GM12801 (cell line): ENCODE results near the gene DISP3.

Experiments
- CTCF ChIP-seq: IDR thresholded peaks from one replicate; pipeline ENCODE4 v1.5.1; 2011; ENCODE audit warnings: control low read depth; ENCODE audit not compliant: insufficient read length; ENCODE audit errors: extremely low read depth

The DISP3 gene

DNA sequence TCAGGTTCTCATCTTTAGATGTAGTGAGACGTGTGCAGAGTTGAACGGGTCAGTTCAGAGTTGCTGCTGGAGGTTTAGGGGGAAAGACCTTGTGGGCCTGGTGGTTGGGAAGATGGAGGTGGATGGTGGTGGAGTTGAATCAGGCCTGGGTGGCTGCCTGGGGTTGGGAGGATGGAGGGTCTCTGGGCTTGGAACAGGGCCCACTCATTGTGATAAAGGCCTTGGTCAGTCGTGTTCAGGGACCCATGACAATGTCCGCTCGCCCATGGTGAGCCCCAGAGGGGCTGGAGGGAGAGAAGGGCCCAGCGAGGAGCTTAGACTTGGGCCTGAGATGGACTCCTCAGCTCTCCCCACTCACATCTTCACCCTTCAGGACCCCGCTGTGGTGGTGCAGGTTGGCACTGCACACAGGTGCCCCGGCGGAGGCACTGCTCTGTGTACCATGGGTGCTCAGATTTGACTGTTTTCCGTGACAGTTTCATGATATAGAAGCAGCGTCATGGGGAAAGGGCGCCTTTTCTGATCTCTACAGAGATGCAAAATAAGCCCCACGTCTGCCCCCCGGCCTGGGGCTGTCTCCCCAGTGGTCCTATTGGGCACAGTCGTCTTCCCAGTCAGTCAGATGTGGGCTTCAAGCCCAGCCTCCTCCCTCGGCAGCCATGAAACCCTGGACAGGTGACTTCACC lies 39.2 kb downstream of the DISP3 start:
- TF ChIP-seq CTCF = no peak

- no peak for TF ChIP-seq CTCF
Measured at GRCh38 chr1:11518791-11519628, 40.1 kb downstream of the DISP3 start.

DNA sequence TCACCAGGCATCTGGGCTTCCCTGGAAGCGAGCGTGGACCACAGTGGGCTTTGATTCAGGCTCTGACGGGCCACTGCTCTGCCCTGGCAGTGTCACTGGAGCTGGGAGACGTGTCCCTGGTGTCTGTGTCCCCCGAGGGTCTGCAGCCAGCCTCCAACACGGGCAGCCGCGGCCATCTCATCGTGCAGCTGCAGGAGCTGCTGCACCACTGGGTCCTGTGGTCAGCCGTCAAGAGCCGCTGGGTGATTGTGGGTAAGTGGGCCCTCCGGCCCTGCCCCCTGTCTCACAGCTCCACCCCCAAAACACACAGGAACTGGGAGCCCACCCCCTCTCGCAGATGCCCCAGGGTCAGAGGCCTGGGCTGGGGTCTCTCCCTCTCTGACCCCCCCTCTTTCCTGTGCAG lies 40.7 kb downstream of the DISP3 start:
- TF ChIP-seq CTCF = no peak

GRCh38 chr1:11520531-11521233 lies 41.7 kb downstream of the DISP3 start:
- TF ChIP-seq CTCF = no peak

DNA sequence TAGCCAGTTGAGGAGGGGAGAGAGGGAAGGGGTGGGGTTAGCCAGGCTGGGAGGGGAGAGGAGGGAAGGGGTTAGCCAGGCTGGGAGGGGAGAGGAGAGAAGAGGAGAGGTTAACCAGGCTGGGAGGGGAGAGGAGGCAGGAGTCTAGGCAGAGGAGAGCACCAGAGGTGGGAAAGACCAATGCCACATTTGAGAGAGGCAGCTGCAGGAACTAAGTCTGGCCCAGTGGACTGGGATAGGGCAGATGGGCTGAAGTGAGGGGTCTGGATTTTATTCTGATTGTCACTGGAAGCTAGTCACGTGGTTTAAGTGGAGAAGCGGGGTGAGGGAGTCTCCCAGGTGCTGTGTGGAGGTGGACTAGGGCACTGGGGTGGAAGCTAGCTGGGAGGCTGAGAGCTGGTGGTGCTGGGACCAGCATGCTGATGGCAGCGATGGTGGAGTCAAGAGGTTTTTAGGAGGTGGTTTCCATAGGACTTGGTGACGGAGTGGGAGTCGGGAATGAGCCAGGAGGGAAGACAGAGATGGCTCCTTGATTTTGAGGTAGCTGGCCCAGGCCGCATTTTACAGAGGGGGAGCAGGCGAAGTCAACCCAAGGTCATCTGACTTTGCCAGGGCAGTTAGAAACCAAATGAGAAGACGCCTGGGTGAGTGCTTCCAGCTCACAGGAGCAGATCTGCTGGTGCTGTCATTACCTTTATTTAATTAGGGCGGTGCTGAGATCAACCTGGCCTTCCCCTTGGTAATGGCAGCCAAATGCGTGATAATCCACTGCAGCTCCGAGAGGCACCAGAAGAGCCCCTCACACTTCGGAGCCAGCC lies 42.8 kb downstream of the DISP3 start:
- TF ChIP-seq CTCF = no peak

GRCh38 chr1:11522400-11523235 lies 43.7 kb downstream of the DISP3 start:
- no peak for TF ChIP-seq CTCF
